GM21367 (cell line): ENCODE data around the gene DPM3.

Source experiments
- ATAC-seq: cut with Tn5 transposase; IDR thresholded peaks from one replicate; pipeline ENCODE4 v1.9.1; 2021; ENCODE audit not compliant: unreplicated experiment

Gene DPM3

DNA sequence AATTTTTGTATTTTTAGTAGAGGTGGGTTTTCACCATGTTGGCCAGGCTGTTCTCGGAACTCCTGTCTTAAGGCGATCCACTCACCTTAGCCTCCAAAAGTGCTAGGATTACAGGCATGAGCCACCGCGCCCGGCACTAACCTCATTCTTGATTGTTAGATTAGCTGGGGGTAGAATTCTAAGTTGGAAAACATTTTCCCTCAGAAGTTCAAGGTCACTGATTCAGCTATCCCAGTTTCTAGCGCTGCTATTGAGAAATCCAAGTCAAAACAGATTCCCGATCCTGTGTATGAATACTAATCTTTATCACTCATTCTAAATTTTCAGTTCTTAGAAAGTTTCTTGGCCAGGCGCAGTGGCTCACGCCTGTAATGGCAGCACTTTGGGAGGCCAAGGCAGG, 37.0 kb downstream of the DPM3 start:
- no peak for ATAC-seq

- ATAC-seq: no peak
These were observed 41.0 kb downstream of the DPM3 start for GRCh38 chr1:155099331-155099730.

- ATAC-seq: no peak
These were observed 45.7 kb downstream of the DPM3 start for GRCh38 chr1:155094622-155094948.

GRCh38 chr1:155093911-155094621, 46.3 kb downstream of the DPM3 start:
- ATAC-seq: no peak

DNA sequence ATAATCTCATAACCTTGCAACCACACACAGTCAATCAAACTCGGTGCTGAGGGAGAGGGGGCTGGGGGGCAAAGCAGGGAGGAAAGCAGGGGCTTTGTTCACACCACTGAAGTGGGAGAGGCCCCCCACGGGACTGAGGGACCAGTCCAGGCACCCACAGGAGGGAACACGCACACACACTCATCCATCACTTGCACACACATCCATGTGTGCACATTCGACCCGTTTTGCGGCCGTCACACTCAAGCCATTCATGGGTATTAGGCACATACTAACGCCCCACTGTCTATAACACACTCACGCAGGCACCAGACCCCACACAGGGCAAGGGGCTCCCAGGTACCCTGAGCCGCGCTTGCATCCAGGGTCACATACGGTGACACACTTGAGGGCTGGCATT, 47.7 kb downstream of the DPM3 start:
- ATAC-seq: no peak

- ATAC-seq: no peak
These were observed 48.2 kb downstream of the DPM3 start for GRCh38 chr1:155092131-155092530.

GRCh38 chr1:155091071-155092051, 49.0 kb downstream of the DPM3 start:
- no peak for ATAC-seq
